Measurements from ENCODE around the gene PABPC1L.

DNA sequence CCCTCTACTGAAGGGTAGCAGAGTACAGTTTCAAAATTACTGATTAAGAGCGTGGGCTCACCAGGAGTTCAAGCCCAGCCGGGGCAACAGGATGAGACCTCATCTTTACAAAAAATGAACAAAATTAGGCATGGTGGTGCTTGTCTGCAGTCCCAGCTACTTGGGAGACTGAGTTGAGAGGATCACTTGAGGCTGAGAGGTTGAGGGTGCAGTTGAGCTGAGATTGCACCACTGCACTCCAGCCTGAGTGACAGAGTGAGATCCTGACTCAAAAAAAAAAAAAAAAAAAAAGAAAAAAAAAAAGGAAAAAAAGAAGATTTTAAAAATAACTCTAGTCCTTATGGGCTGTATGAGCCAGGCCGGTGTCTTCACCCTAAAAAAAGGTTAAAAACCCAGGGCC, 18.7 kb downstream of the PABPC1L start:
- TF ChIP-seq EZH2phosphoT487 (IDR thresholded peaks at IDR 0.05; ENCODE audit: low read length): no peak
- TF ChIP-seq, protein P1, sequence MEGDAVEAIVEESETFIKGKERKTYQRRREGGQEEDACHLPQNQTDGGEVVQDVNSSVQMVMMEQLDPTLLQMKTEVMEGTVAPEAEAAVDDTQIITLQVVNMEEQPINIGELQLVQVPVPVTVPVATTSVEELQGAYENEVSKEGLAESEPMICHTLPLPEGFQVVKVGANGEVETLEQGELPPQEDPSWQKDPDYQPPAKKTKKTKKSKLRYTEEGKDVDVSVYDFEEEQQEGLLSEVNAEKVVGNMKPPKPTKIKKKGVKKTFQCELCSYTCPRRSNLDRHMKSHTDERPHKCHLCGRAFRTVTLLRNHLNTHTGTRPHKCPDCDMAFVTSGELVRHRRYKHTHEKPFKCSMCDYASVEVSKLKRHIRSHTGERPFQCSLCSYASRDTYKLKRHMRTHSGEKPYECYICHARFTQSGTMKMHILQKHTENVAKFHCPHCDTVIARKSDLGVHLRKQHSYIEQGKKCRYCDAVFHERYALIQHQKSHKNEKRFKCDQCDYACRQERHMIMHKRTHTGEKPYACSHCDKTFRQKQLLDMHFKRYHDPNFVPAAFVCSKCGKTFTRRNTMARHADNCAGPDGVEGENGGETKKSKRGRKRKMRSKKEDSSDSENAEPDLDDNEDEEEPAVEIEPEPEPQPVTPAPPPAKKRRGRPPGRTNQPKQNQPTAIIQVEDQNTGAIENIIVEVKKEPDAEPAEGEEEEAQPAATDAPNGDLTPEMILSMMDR (IDR thresholded peaks at IDR 0.05; ENCODE audit: low read length): no peak
- no peak for TF ChIP-seq EZH2 (optimal IDR thresholded peaks at IDR 0.05; ENCODE audit: low read depth, low read length)

Data from MM.1S (cell line).